ENCODE results near the gene GEMIN7.

GRCh38 chr19:45100846-45101252 lies 21.8 kb downstream of the GEMIN7 start:
- TF ChIP-seq, protein P1, sequence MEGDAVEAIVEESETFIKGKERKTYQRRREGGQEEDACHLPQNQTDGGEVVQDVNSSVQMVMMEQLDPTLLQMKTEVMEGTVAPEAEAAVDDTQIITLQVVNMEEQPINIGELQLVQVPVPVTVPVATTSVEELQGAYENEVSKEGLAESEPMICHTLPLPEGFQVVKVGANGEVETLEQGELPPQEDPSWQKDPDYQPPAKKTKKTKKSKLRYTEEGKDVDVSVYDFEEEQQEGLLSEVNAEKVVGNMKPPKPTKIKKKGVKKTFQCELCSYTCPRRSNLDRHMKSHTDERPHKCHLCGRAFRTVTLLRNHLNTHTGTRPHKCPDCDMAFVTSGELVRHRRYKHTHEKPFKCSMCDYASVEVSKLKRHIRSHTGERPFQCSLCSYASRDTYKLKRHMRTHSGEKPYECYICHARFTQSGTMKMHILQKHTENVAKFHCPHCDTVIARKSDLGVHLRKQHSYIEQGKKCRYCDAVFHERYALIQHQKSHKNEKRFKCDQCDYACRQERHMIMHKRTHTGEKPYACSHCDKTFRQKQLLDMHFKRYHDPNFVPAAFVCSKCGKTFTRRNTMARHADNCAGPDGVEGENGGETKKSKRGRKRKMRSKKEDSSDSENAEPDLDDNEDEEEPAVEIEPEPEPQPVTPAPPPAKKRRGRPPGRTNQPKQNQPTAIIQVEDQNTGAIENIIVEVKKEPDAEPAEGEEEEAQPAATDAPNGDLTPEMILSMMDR (IDR thresholded peaks at IDR 0.05) = no peak
- TF ChIP-seq POLR2A (IDR thresholded peaks at IDR 0.05) = no peak

Data from adrenal gland (tissue), 5 donors.